ENCODE data around the gene SEC22C. TPM values are rescaled to one million over a fixed set of nuclear protein-coding genes. Genes with fewer than 3 reads are reported as not detected.

The SEC22C gene
- total RNA-seq, 2 experiments from 2014 or later, result 41.2 to 45.9 TPM

- Mint-ChIP-seq H3K4me3 (no peak overlapping the region), H3K27ac (peak overlapping the region; percentile 2), H3K36me3 (ENCODE audit: low read depth) (peaks cover 10% of the 10 kb centered on the region), H3K27me3 (ENCODE audit: low read depth) (no peaks in the 10 kb centered on the region), H3K4me1 (ENCODE audit: low read depth) (peaks cover 30% of the 10 kb centered on the region), H3K9me3 (no peaks in the 10 kb centered on the region)
- peak; percentile 65 for DNase-seq
- CTCF ChIA-PET, result interaction anchor here (0.8 to 2.0 kb wide), 6 partner anchors 8 to 22 kb away, joined by 3 to 5 read pairs (median 3); partner anchors contain the start of gene VIPR1
- intact Hi-C loops (cut with micrococcal nuclease), result loop anchor here (1.0 to 5.0 kb wide), 4 partner anchors 12 to 118 kb away; partner anchors contain the start of gene VIPR1
Observed at GRCh38 chr3:42518800-42519567, 62.8 kb downstream of the SEC22C start.

- Mint-ChIP-seq H3K27ac (no peak overlapping the region), H3K36me3 (ENCODE audit: low read depth) (peaks cover 8% of the 10 kb centered on the region), H3K4me1 (ENCODE audit: low read depth) (peaks cover 33% of the 10 kb centered on the region), H3K9me3 (no peaks in the 10 kb centered on the region), H3K27me3 (ENCODE audit: low read depth) (no peaks in the 10 kb centered on the region), H3K4me3 (no peak overlapping the region)
- no peak for DNase-seq
- CTCF ChIA-PET, result interaction anchor here (1.0 kb wide), 1 partner anchor 20 kb away, joined by 3 read pairs; no protein-coding TSS in a partner anchor
- intact Hi-C loops (cut with micrococcal nuclease), result loop anchor here (5.0 kb wide), 1 partner anchor 120 kb away; no protein-coding TSS in a partner anchor
Observed at GRCh38 chr3:42517117-42517516, 64.7 kb downstream of the SEC22C start.

- H3K27ac Mint-ChIP-seq, result no peak overlapping the region
Observed at GRCh38 chr3:42516443-42516842, 65.3 kb downstream of the SEC22C start.

GRCh38 chr3:42515976-42516375, 65.8 kb downstream of the SEC22C start:
- no peak for DNase-seq
- Mint-ChIP-seq H3K27ac (no peak overlapping the region), H3K36me3 (ENCODE audit: low read depth) (peaks cover 6% of the 10 kb centered on the region), H3K4me3 (no peak overlapping the region), H3K4me1 (ENCODE audit: low read depth) (peaks cover 34% of the 10 kb centered on the region), H3K27me3 (ENCODE audit: low read depth) (no peaks in the 10 kb centered on the region), H3K9me3 (no peaks in the 10 kb centered on the region)
- intact Hi-C loops (cut with micrococcal nuclease), result loop anchor here (5.0 kb wide), 1 partner anchor 121 kb away; no protein-coding TSS in a partner anchor
- CTCF ChIA-PET, result interaction anchor here (1.0 kb wide), 1 partner anchor 21 kb away, joined by 3 read pairs; no protein-coding TSS in a partner anchor

More at GRCh38 chr3:42516443-42516842, 65.3 kb downstream of the SEC22C start:
- Mint-ChIP-seq H3K4me3 (no peak overlapping the region), H3K36me3 (ENCODE audit: low read depth) (peaks cover 8% of the 10 kb centered on the region), H3K27me3 (ENCODE audit: low read depth) (no peaks in the 10 kb centered on the region), H3K4me1 (ENCODE audit: low read depth) (peaks cover 35% of the 10 kb centered on the region), H3K9me3 (no peaks in the 10 kb centered on the region)
- DNase-seq, result no peak
- CTCF ChIA-PET, result interaction anchor here (1.0 kb wide), 1 partner anchor 20 kb away, joined by 3 read pairs; no protein-coding TSS in a partner anchor
- intact Hi-C loops (cut with micrococcal nuclease), result loop anchor here (5.0 kb wide), 1 partner anchor 121 kb away; no protein-coding TSS in a partner anchor

GRCh38 chr3:42515391-42515916, 66.3 kb downstream of the SEC22C start:
- no peaks in the 10 kb centered on the region for H3K27me3 Mint-ChIP-seq (ENCODE audit: low read depth)
- no peak for DNase-seq
- H3K9me3 Mint-ChIP-seq, result no peaks in the 10 kb centered on the region
- no peak overlapping the region for H3K4me3 Mint-ChIP-seq
- CTCF ChIA-PET, result no interaction called here
- peaks cover 35% of the 10 kb centered on the region for H3K4me1 Mint-ChIP-seq (ENCODE audit: low read depth)
- H3K36me3 Mint-ChIP-seq (ENCODE audit: low read depth), result peaks cover 5% of the 10 kb centered on the region
- intact Hi-C loops (cut with micrococcal nuclease), result loop anchor here (5.0 kb wide), 1 partner anchor 122 kb away; no protein-coding TSS in a partner anchor
- no peak overlapping the region for H3K27ac Mint-ChIP-seq

- H3K9me3 Mint-ChIP-seq, result no peaks in the 10 kb centered on the region
- peaks cover 35% of the 10 kb centered on the region for H3K4me1 Mint-ChIP-seq (ENCODE audit: low read depth)
- H3K27ac Mint-ChIP-seq, result no peak overlapping the region
- no peak for DNase-seq
- intact Hi-C loops (cut with micrococcal nuclease), result loop anchor here (5.0 kb wide), 1 partner anchor 122 kb away; no protein-coding TSS in a partner anchor
- peaks cover 4% of the 10 kb centered on the region for H3K36me3 Mint-ChIP-seq (ENCODE audit: low read depth)
- no peak overlapping the region for H3K4me3 Mint-ChIP-seq
- CTCF ChIA-PET, result interaction anchor here (0.6 to 2.9 kb wide), 2 partner anchors 22 to 192 kb away, joined by 3 to 15 read pairs; no protein-coding TSS in a partner anchor
- H3K27me3 Mint-ChIP-seq (ENCODE audit: low read depth), result no peaks in the 10 kb centered on the region
Observed at GRCh38 chr3:42514876-42515275, 66.9 kb downstream of the SEC22C start.

- CTCF ChIA-PET, result interaction anchor here (1.1 to 2.9 kb wide), 4 partner anchors 8 to 23 kb away, joined by 3 to 15 read pairs (median 4); partner anchors contain the start of gene VIPR1
- no peak overlapping the region for H3K4me3 Mint-ChIP-seq
- H3K27ac Mint-ChIP-seq, result no peak overlapping the region
- peaks cover 2% of the 10 kb centered on the region for H3K36me3 Mint-ChIP-seq (ENCODE audit: low read depth)
- intact Hi-C loops (cut with micrococcal nuclease), result no loop called here
- no peaks in the 10 kb centered on the region for H3K27me3 Mint-ChIP-seq (ENCODE audit: low read depth)
- H3K9me3 Mint-ChIP-seq, result no peaks in the 10 kb centered on the region
- peaks cover 34% of the 10 kb centered on the region for H3K4me1 Mint-ChIP-seq (ENCODE audit: low read depth)
- no peak for DNase-seq
Observed at GRCh38 chr3:42513521-42513920, 68.2 kb downstream of the SEC22C start.

GRCh38 chr3:42513121-42513520, 68.6 kb downstream of the SEC22C start:
- intact Hi-C loops (cut with micrococcal nuclease), result no loop called here
- no peak overlapping the region for H3K4me3 Mint-ChIP-seq
- H3K36me3 Mint-ChIP-seq (ENCODE audit: low read depth), result peaks cover 2% of the 10 kb centered on the region
- H3K27me3 Mint-ChIP-seq (ENCODE audit: low read depth), result no peaks in the 10 kb centered on the region
- CTCF ChIA-PET, result interaction anchor here (1.1 to 2.9 kb wide), 3 partner anchors 8 to 23 kb away, joined by 3 to 15 read pairs (median 4); no protein-coding TSS in a partner anchor
- H3K27ac Mint-ChIP-seq, result no peak overlapping the region
- peaks cover 36% of the 10 kb centered on the region for H3K4me1 Mint-ChIP-seq (ENCODE audit: low read depth)
- no peaks in the 10 kb centered on the region for H3K9me3 Mint-ChIP-seq
- DNase-seq, result no peak

- intact Hi-C loops (cut with micrococcal nuclease), result no loop called here
- no peak for DNase-seq
- H3K4me1 Mint-ChIP-seq (ENCODE audit: low read depth), result peaks cover 49% of the 10 kb centered on the region
- peaks cover 2% of the 10 kb centered on the region for H3K36me3 Mint-ChIP-seq (ENCODE audit: low read depth)
- H3K9me3 Mint-ChIP-seq, result no peaks in the 10 kb centered on the region
- H3K27me3 Mint-ChIP-seq (ENCODE audit: low read depth), result no peaks in the 10 kb centered on the region
- H3K27ac Mint-ChIP-seq, result no peak overlapping the region
- CTCF ChIA-PET, result interaction anchor here (1.5 to 2.9 kb wide), 4 partner anchors 10 to 38 kb away, joined by 3 to 15 read pairs (median 6); partner anchors contain the start of gene VIPR1
- no peak overlapping the region for H3K4me3 Mint-ChIP-seq
Observed at GRCh38 chr3:42511736-42512135, 70.0 kb downstream of the SEC22C start.

GRCh38 chr3:42511201-42511600, 70.6 kb downstream of the SEC22C start:
- no peaks in the 10 kb centered on the region for H3K9me3 Mint-ChIP-seq
- peaks cover under 1% of the 10 kb centered on the region for H3K36me3 Mint-ChIP-seq (ENCODE audit: low read depth)
- CTCF ChIA-PET, result interaction anchor here (0.9 to 1.9 kb wide), 4 partner anchors 8 to 38 kb away, joined by 3 to 5 read pairs (median 4); partner anchors contain the start of gene VIPR1
- H3K27ac Mint-ChIP-seq, result no peak overlapping the region
- H3K27me3 Mint-ChIP-seq (ENCODE audit: low read depth), result no peaks in the 10 kb centered on the region
- intact Hi-C loops (cut with micrococcal nuclease), result no loop called here
- no peak for DNase-seq
- H3K4me1 Mint-ChIP-seq (ENCODE audit: low read depth), result peaks cover 55% of the 10 kb centered on the region
- no peak overlapping the region for H3K4me3 Mint-ChIP-seq

- Mint-ChIP-seq H3K36me3 (ENCODE audit: low read depth) (no peaks in the 10 kb centered on the region), H3K9me3 (no peaks in the 10 kb centered on the region), H3K4me3 (no peak overlapping the region), H3K27me3 (ENCODE audit: low read depth) (no peaks in the 10 kb centered on the region), H3K27ac (no peak overlapping the region), H3K4me1 (ENCODE audit: low read depth) (peaks cover 53% of the 10 kb centered on the region)
- intact Hi-C loops (cut with micrococcal nuclease), result no loop called here
- DNase-seq, result no peak
- CTCF ChIA-PET, result interaction anchor here (0.9 to 2.0 kb wide), 6 partner anchors 9 to 39 kb away, joined by 4 to 5 read pairs (median 5); partner anchors contain the start of gene VIPR1
Observed at GRCh38 chr3:42510325-42510724, 71.4 kb downstream of the SEC22C start.

GRCh38 chr3:42509111-42509510, 72.7 kb downstream of the SEC22C start:
- peak; percentile 4 for DNase-seq
- Mint-ChIP-seq H3K36me3 (ENCODE audit: low read depth) (no peaks in the 10 kb centered on the region), H3K4me1 (ENCODE audit: low read depth) (peaks cover 56% of the 10 kb centered on the region), H3K4me3 (no peak overlapping the region), H3K27me3 (ENCODE audit: low read depth) (no peaks in the 10 kb centered on the region), H3K27ac (no peak overlapping the region), H3K9me3 (no peaks in the 10 kb centered on the region)
- intact Hi-C loops (cut with micrococcal nuclease), result no loop called here
- CTCF ChIA-PET, result interaction anchor here (0.6 to 2.2 kb wide), 5 partner anchors 9 to 357 kb away, joined by 3 to 10 read pairs (median 5); no protein-coding TSS in a partner anchor
